ENCODE measurements around the gene MCM7.

MCM7 gene

DNA sequence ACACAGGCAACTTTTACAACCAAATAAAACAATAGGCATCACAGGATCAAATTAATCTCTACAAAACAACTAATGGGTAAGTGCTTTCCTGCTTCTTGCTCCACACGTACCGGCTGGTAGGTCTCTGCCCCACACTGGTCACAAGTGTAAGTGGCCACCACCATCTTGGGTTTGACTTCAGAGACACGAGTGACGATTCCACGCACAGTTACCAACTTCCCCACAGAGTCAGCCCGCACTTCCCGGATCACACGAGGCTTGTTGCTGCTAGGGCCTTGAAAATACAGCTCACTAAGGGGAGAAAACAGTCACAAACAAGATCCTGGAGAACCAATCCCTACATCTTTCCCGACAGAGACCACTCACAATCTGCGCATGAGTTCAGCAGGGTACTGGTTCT is 2.3 kb downstream of the MCM7 start:
- in situ Hi-C loops (cut with MboI; ENCODE audit: low sequenced_read_pairs) = no loop called here

DNA sequence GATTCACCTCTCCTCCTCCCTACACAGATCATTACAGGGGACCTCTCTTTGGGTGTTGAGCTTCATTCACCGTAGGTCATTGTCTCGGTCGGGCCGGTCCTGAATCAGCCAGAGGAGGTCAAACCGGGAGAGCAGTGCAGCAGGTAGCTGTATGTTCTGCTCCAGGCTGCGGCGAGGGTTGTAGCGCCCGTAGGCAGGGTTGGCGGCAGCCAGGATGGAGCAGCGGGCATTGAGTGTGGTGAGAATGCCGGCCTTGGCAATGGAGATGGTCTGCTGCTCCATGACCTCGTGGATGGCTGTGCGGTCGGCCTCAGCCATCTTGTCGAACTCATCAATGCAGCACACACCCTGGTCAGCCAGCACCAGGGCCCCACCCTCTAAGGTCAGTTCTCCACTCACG is 5.5 kb downstream of the MCM7 start:
- in situ Hi-C loops (cut with MboI; ENCODE audit: low sequenced_read_pairs) = no loop called here

DNA sequence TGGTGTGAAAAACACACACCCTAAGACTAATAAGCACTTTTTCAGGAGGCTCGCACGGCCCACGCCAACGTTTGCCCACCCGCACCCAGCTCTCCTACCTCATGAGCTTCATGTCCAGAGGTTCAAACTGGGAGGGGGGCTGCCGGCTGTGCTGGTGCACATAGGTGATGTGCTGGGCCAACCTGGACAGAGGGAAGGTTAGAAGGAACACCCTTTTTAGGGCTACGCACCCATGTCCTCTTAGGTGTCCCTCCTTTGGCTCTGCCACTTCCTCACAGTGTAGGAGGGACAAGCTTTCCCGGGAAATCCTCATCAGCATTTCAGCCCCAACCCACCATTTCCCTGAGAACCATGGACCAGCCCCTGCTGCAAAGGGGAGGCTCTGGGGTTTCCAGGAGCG is 5.9 kb downstream of the MCM7 start:
- in situ Hi-C loops (cut with MboI; ENCODE audit: low sequenced_read_pairs) = no loop called here

DNA sequence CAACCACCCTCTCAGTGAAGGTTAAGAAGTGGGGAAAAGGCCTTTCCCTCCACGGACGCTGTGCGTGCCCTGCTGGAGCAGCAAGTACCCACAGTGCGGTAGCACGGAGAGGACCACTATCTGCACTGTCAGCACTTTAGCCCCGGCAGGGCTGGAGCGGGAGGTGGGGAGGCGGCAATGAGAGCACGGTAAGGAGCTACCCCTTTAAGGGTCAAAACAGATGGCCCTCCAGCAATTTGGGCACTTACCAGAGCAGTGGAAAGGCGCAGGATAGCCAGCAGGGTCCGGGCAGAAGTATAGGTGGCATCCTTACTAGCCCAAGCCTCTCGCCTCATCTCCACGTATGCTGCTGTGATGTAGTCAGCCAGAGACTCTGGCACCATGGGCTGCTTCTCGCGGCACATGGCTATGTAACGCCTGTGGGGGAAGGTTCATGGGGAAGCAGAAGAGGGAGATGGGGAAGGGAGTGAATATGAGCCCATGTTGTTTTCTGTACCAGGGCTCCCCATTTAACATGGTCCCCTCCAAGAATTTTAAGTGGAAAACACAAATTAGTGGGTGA is 7.2 kb downstream of the MCM7 start:
- in situ Hi-C loops (cut with MboI; ENCODE audit: low sequenced_read_pairs) = no loop called here

DNA sequence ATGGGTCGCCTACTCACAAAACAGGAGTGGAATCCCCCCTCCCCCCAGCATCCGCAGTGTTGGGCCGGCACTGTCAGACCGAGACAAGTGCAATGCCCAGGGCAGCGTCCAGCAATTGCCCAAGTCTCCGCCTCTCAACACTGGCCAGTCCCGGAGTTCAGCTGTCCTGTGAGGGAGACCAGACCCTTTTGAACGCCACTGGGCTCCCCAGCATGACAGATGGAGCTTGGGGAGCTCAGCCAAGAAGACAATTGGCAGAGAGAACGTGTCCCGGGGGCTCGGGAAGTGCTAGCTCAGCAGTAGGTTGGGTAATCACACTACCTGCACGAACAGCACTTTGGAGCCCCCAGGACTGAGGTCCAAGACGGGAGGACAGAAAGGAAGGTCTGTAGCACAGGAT is 7.7 kb downstream of the MCM7 start:
- in situ Hi-C loops (cut with MboI; ENCODE audit: low sequenced_read_pairs) = no loop called here

DNA sequence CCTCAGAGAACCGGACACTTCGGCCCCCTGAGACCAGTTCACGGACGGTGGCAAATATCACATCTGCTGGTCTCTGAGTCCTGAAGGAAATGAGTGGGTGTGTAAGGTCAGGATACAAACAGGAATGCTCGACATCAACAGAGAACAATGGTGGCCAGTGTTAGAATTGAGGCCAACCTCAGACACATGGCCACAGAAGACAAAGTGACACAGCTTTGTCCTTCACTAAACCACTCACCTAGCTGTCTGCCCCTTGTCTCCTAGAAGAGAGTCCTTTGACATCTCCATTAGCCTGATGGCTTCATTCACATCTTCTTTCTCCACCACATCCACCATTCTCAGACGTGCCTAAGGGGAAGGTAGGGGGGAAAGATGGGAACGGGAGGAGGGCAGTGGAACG is 8.1 kb downstream of the MCM7 start:
- in situ Hi-C loops (cut with MboI; ENCODE audit: low sequenced_read_pairs) = no loop called here

DNA sequence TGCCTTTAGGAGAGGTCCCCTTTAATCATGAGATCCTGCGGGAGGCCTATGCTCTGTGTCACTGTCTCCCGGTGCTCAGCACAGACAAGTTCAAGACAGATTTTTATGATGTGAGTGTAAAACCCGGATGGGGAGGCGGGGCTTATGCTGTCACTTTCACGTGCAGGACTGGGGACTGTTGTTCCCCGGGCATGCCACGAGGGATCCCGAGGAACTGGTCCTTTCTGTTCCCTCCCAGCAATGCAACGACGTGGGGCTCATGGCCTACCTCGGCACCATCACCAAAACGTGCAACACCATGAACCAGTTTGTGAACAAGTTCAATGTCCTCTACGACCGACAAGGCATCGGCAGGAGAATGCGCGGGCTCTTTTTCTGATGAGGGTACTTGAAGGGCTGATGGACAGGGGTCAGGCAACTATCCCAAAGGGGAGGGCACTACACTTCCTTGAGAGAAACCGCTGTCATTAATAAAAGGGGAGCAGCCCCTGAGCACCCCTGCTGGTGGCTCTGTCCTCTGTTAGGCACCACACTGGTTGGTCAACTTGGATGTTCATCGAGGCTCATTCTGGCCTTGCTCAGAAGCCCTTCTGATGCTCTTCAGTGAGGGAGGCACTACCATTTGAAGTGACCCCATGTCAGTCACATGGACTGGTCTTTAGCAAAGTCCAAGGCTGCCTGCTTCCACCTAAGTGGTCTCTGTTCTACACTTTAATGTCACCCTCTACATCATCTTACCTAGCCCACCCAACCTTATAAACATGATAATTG is 9.6 kb downstream of the MCM7 start:
- in situ Hi-C loops (cut with MboI; ENCODE audit: low sequenced_read_pairs) = no loop called here

DNA sequence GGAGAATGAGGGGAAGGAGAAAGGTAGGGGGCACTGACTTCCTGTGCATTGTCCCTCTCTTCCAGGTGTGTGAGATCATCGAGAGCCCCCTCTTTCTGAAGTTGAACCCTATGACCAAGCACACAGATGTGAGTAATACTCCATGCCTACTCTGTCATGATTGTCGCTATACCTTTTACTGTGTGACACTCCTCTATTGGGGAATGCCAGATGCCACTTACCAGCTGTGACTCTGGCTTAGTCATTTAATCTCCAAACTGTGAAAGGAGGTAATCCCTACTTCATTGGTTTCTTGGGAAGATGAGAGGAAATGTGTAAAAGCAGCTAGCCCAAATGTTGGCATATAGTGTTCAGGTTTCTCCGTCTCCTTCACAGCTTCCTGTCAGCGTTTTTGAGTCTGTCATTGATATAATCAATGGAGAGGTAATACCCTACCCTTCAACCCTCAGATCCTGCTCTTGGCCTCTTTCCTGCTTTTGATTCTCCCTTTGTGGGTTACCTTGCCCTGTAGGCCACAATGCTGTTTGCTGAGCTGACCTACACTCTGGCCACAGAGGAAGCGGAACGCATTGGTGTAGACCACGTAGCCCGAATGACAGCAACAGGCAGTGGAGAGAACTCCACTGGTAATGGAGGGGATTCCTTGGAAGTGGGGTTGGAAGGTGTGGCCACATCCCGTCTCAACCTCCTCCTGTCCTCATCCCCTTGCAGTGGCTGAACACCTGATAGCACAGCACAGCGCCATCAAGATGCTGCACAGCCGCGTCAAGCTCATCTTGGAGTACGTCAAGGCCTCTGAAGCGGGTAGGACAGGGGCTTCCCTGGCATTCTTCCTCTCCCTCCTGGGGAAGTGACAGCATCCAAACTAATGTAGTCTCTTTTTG is 10.4 kb downstream of the MCM7 start:
- in situ Hi-C loops (cut with MboI; ENCODE audit: low sequenced_read_pairs) = no loop called here

DNA sequence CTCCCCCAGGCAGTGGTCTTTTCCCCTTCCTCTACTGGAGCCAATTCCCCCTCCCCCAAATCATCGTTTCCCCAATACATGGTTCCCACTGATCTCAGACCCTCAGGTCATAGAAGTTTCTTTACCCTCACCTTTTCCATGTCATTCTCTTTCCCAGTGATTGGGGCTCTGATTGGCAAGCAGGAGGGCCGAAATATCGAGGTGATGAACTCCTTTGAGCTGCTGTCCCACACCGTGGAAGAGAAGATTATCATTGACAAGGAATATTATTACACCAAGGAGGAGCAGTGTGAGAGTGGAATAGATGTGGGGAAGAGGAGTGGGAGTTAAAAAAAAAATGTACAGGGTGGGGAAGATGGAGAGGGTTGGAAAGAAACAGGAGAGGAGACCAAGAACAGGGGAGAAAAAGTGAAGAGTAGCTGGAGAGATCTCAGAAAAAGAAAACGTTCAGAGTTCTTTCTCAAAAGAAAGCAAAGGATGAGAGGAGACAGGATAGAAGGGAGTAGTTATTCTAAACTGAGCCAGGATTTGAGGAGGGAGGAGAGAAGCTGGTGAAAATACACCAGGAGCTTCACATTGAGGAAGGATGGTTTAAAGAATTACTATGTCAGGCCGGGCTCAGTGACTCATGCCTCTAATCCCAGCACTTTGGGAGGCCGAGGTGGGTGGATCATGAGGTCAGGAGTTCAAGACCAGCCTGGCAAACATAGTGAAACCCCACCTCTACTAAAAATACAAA is 11.6 kb downstream of the MCM7 start:
- in situ Hi-C loops (cut with MboI; ENCODE audit: low sequenced_read_pairs) = no loop called here

DNA sequence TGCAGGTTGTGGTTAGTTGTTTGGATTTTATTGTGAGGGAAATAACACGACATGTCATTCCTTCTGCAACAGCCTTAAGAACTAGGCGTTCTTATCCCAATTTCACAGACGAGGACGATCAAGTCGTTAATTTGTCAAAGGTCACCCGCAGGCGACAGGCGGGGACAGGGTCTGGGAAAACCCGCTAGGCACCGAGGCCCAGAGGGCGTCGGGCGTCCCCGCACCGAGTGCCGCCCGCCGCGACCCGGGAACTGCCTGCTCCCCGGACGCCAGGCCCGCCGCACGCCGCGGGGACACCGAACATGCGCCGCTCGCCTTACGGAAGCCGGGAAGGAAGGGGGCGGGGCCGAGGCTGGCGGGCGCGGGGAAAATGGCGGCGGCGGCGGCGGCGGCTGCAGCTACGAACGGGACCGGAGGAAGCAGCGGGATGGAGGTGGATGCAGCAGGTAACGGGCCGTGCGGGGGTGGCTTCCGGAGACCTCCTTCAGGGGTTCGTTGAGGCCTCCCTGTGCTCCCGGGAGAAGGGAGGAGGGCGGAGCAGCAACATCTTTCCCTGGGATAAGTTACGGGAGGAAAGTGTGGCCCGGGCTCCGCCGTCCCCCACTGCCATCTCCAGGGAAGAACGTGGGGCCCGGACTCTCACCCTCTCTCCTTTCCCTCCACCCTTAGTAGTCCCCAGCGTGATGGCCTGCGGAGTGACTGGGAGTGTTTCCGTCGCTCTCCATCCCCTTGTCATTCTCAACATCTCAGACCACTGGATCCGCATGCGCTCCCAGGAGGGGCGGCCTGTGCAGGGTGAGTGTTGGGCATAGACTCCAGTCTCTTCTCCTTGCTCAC is 12.4 kb downstream of the MCM7 start, which contains the start of gene COPS6:
TSS of gene COPS6 (plus strand) at position 349 of the 837 bp plus-strand sequence. CDS start at position 371, 22 bp downstream.
- in situ Hi-C loops (cut with MboI; ENCODE audit: low sequenced_read_pairs) = no loop called here

DNA sequence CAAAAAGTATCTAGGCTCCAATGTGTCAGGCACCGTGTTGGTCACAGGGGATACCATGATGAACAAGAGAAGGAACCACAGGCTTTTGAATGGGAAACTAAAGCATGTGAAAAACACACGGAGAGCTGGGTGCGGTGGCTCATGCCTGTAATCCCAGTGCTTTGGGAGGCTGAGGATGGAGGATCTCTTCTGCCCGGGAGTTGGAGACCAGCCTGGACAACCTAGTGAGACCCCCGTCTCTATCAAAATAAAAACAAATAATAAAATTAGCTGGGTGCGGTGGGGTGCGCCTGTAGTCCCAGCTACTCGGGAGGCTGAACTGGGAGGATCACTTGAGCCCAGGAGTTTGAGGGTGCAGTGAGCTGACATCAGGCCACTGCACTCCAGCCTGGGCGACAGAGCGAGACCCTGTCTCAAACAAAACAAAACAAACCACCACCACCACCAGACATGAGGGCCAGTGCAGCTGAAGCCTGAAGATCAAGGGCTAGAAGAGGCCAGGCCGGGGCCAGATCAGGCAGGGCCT is 13.0 kb downstream of the MCM7 start:
- in situ Hi-C loops (cut with MboI; ENCODE audit: low sequenced_read_pairs) = no loop called here

DNA sequence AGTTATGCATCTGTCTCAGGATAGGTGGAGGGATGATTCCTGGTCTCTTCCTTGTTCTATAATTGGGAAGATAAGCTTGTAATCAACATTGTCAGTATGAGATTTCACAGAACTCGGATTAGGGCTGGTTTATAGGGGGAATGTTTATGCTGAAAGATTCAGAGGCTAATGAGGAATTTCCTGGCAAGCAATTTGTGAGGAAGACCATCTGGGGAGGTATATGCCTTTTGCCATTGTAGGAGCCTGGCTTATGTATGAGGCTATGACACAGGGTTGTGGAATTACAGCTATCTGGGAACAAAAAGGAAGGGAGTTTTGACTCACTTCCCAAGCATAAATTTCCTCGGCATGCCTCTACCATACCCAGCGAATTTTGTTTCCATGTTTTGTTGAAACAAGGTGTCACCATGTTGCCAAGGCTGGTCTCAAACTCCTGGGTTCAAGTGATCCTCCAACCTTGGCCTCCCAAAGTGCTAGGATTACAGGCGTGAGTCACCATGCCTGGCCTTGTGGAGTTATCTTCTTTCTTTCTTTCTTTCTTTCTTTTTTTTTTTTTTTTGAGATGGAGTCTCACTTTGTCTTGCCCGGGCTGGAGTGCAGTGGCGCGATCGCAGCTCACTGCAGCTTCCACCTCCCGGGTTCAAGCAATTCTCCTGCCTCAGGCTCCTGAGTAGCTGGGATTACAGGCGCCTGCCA is 14.0 kb downstream of the MCM7 start:
- in situ Hi-C loops (cut with MboI; ENCODE audit: low sequenced_read_pairs) = no loop called here

DNA sequence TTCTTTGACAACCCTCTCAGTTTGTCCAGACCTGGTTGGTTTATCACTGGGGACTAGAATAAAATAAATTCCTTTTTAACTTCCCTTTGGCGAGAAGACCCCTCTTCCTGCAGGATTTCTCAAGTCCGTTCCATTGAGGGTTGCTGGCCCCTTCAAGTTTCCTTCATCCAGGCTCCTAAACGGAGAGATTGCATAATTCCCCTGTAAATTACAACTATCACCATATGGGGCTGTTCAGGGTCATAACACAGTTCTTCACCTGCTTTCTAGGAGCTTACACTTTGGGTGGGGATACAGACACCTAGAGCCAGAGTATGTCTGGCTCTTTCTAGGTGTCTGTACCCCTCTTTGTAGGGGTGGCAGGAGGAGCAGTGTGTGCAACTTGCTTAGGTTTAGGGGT is 15.7 kb downstream of the MCM7 start:
- in situ Hi-C loops (cut with MboI; ENCODE audit: low sequenced_read_pairs) = no loop called here

DNA sequence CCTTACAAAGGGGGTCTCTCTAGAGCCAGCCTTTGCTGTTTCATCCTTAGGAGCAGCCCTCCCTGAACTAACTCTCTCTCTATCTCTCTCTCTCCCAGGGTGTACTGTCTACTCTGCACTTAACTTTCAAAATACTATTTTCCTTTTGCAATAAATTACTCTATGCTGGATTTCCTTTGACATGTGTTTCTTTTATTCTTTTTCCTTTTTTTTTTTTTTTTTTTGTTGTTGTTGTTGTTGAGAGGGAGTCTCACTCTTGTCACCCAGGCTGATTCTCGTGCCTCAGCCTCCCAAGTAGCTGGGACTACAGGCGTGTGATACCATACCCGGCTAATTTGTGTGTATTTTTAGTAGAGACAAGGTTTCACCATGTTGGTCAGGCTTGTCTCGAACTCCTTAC is 18.2 kb downstream of the MCM7 start:
- in situ Hi-C loops (cut with MboI; ENCODE audit: low sequenced_read_pairs) = no loop called here

DNA sequence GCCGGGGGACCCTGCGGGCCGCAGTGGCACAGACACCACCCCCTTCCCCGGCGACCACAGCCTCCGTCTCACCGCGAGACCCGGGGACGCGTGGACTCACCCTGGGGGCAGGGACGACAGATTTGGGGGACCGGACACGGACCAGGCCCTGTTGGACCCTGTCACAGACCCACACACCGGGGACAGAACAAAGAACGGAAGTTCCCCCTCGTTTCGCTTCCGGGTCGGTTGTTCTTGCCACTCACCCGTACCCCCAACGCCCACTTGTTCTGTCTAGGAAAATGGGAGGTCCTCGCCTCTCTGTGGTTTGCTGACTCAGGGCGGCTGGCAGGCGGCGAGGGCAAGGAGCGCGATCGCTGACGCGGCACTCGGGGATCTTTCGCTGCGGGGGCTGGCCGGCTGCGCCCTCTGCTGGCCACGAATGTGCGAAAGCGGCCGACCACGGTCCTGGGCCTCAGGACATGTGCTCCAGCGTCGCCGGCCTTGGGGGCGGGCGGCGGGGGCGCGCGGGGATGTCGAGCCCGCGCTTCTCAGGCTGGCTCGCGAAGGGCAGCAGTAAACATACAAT is 19.6 kb downstream of the MCM7 start, which contains the start of gene ZNF3:
TSS of gene ZNF3 (minus strand) at position 189 of the 568 bp plus-strand sequence. CDS start 4,366 bp downstream, outside the sequence.
- in situ Hi-C loops (cut with MboI; ENCODE audit: low sequenced_read_pairs) = no loop called here

DNA sequence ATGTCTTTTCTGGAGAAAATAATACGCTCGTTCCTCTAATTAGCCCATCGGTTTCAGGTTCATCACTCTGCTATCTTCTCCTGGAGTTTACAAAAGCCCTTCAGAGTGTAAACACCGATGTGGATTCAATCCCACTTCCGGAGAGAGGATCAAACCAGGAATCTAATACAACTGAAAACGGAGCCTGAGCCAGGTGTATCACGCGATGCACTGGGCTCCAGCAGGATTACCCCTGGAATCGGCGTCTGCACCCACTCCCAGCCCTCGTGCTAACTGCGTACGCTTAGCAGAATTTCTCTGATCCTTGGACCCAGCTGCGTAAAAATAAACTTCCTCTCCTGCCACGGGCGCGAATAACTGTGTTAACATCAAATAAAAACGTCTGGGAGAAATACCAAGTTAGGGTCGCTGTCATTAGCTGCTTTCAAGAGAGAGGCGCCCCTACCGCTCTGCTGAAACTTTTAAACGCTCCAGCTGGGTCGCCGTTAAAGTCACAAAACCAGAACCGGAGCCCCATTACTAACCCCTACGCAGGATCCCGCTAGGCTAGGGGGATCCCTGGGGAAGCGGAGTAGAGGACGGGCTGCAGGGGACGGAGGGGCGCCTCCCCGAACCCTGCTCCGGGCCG is 20.2 kb downstream of the MCM7 start:
- in situ Hi-C loops (cut with MboI; ENCODE audit: low sequenced_read_pairs) = no loop called here

DNA sequence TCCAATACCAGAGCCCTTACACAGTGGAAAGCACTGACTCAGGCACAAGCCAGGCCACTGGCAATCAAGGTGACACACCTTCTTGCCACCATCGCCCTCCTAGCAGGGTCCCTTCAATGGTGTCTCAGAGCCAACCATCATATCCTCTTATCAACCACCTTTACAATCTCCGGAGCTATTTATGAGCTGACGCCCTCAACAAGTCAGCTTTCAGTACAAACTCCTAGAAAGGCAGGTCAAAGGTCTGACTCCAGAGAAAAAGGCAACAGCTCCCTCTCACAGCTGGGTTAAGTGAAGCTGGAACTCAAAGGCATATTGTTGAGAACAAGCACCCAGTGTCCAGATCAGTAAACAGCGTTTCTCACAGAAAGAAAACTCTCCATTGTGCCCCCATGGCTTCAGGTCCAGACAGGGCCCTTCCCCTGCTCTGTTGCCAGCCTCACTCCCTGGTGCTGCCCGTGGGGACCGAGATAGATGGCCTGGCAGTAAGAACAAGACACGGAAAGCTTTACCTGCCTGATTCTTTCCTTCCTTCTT is 22.1 kb downstream of the MCM7 start:
- in situ Hi-C loops (cut with MboI; ENCODE audit: low sequenced_read_pairs) = no loop called here

DNA sequence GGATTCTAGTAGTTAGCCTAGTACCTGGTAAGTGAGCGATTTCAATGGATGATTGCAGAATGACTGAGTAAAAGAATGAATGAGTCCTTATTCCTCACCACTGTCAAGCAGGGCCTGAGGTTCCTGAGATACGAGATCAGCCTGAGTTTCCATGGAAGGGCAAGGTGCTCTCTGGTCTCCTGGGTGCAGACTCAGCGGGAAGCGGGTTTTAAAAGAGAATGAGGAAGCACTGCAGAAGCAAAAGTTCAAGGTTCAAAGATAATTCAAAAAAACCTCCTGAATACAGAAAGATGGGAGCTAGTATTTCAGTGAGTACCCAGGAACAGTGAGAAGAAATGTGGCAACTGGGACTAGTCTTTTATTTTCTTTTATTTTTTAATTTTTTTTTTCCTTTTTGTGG is 24.0 kb downstream of the MCM7 start:
- in situ Hi-C loops (cut with MboI; ENCODE audit: low sequenced_read_pairs) = no loop called here

Data from hTERT RPE-1 (cell line).